Naive thymus-derived CD8-positive, alpha-beta T cell (primary cell): ENCODE results near the gene IQCB1. TPM values are rescaled to one million over a fixed set of nuclear protein-coding genes. Genes with fewer than 3 reads are reported as not detected.
"Not testable (repeated sequence)": the region's sequence is repeated elsewhere in the genome, so short reads cannot be mapped to it uniquely, and the experiment has no call there.

Experiments used
- ATAC-seq, 2 donors: fragments of 150-1000 bp; cut with Tn5 transposase in 1 of 2; sonication (Bioruptor Pico), chemical (Tn5 transposase) in 1 of 2; 1 replicate in 1 of 2; 2 replicates in 1 of 2; pipeline ENCODE4 v1.10.0; 2021; ENCODE audit warnings: mild to moderate bottlenecking in 2 of 2, moderate library complexity in 2 of 2
- POLR2A ChIA-PET: fragments of 350-600 bp; sonication (Branson Sonifier 250); formaldehyde crosslinking; loops from one replicate; lab custom pipeline; 2021; ENCODE audit warnings: antibody characterized with exemption; lab: Charles Lee
- DNase-seq, 10 donors: peaks; one replicate each; pipeline versions ENCODE4 v3.0.0 to v3.0.0-alpha.2; 2020 to 2022
- H3K27ac Mint-ChIP-seq, 10 donors: one replicate each; pipeline ENCODE4 v1.8.0; 2020 to 2022; ENCODE audit warnings: mild to moderate bottlenecking in 10 of 10, mixed read lengths in 10 of 10, moderate library complexity in 4 of 10, inconsistent platforms in 1 of 10
- H3K27me3 Mint-ChIP-seq, 5 donors: one replicate each; pipeline ENCODE4 v1.8.0; 2021 to 2022; ENCODE audit warnings: mixed read lengths in 5 of 5
- H3K36me3 Mint-ChIP-seq, 3 donors: one replicate each; pipeline ENCODE4 v1.8.0; 2020 to 2022; ENCODE audit warnings: mixed read lengths in 3 of 3, mild to moderate bottlenecking in 2 of 3, inconsistent platforms in 1 of 3
- H3K4me1 Mint-ChIP-seq, 4 donors: one replicate each; pipeline ENCODE4 v1.8.0; 2021 to 2022; ENCODE audit warnings: mixed read lengths in 4 of 4
- H3K4me3 Mint-ChIP-seq, 10 donors: one replicate each; pipeline ENCODE4 v1.8.0; 2020 to 2022; ENCODE audit warnings: mild to moderate bottlenecking in 10 of 10, mixed read lengths in 10 of 10, moderate library complexity in 6 of 10, inconsistent platforms in 1 of 10
- H3K9me3 Mint-ChIP-seq, 9 donors: one replicate each; pipeline ENCODE4 v1.8.0; 2020 to 2022; ENCODE audit warnings: mixed read lengths in 9 of 9, mild to moderate bottlenecking in 3 of 9, inconsistent platforms in 1 of 9, moderate library complexity in 1 of 9
- polyA plus RNA-seq, 3 donors: library from polyadenylated mRNA; unstranded; fragments of 300-500 nt; fragmentation: Illumina TruSeq; gene quantifications; one replicate each; pipeline ENCODE4 v1.2.3, GENCODE V29; 2021
- total RNA-seq, 8 experiments: library from RNA in 2 of 8; stranded (reverse) in 2 of 8; gene quantifications; one replicate each; pipeline ENCODE4 v1.2.3 and lab custom pipeline; 2021 to 2026

Gene IQCB1, protein sequence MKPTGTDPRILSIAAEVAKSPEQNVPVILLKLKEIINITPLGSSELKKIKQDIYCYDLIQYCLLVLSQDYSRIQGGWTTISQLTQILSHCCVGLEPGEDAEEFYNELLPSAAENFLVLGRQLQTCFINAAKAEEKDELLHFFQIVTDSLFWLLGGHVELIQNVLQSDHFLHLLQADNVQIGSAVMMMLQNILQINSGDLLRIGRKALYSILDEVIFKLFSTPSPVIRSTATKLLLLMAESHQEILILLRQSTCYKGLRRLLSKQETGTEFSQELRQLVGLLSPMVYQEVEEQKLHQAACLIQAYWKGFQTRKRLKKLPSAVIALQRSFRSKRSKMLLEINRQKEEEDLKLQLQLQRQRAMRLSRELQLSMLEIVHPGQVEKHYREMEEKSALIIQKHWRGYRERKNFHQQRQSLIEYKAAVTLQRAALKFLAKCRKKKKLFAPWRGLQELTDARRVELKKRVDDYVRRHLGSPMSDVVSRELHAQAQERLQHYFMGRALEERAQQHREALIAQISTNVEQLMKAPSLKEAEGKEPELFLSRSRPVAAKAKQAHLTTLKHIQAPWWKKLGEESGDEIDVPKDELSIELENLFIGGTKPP
- total RNA-seq (10 to 100 TPM; 32.1 to 34.8 TPM), polyA plus RNA-seq (10 to 100 TPM; 16.5 to 18.0 (median 17.3) TPM), total RNA-seq (lab: John Stamatoyannopoulos, UW) (42.3 to 69.7 (median 49.1) reads per million in 6 experiments)

DNA sequence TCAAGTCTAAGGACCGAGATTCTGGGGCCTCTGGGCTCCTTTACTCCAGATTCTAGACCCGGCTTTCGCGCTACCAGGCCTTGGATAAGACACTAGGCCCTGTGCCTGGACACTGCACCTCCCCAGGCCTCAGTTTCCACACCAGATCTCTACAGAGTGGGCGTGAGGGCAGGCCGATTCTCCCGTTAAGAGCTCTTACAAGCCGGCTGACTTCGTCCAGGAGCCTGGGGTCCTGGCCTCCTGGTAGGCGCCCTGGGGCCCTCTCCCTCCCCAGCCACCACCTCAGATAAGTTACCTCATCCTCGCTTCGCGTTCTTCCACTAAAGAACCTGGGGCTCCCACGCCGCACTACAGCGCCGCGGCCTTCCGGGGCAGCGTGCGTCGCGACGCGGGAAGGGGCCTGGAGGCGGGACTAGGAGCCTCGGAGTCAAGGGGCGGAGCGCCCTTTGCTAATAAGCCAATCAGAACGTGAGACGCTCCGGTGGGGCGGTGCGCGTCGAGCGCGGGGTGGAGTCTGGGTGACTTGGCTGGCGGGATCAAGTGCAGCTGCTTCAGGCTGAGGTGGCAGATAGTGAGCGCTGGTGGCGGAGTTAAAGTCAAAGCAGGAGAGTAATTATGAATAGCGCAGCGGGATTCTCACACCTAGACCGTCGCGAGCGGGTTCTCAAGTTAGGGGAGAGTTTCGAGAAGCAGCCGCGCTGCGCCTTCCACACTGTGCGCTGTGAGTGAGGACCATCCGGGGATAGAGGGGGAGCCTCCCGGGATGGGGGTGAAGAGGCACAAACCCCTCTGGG lies at the start of gene IQCB1, which contains the start of gene EAF2:
Gene IQCB1 (minus strand): TSS at position 390 of the 794 bp plus-strand sequence. CDS start 6,100 bp downstream, outside the sequence.
Gene EAF2 (plus strand): TSS at position 539 of the 794 bp plus-strand sequence. CDS start 77 bp downstream, at position 616.
- H3K4me3 Mint-ChIP-seq: peak within 1 kb of the TSS; percentile 89 to 98 (median 96)
- ATAC-seq (peak; percentile 95 to 96), DNase-seq (peak; percentile 88 to 98 (median 95))
- H3K27ac Mint-ChIP-seq: peak within 1 kb of the TSS; percentile 82 to 97 (median 94)
- POLR2A ChIA-PET: interaction anchor here (0.6 to 1.7 kb wide), 4 partner anchors 9 to 549 kb away, joined by 3 to 8 read pairs (median 4); partner anchors contain the start of genes FAM162A, HCLS1 and MIX23
- peaks cover 23 to 75% (median 51%) of the 10 kb centered on the region in 4 donors for H3K4me1 Mint-ChIP-seq
- peaks cover 0 to 26% (median 10%) of the 10 kb centered on the region in 3 donors for H3K36me3 Mint-ChIP-seq
- H3K9me3 Mint-ChIP-seq: no peaks in the 10 kb centered on the region
- no peaks in the 10 kb centered on the region for H3K27me3 Mint-ChIP-seq

- H3K4me3 Mint-ChIP-seq: no peak overlapping the region
- H3K9me3 Mint-ChIP-seq: no peaks in the 10 kb centered on the region
- H3K36me3 Mint-ChIP-seq: peaks cover 0 to 8% (median 3%) of the 10 kb centered on the region in 3 donors
- H3K27me3 Mint-ChIP-seq: no peaks in the 10 kb centered on the region
- ATAC-seq (no peak), DNase-seq (no peak)
- no peaks in the 10 kb centered on the region for H3K4me1 Mint-ChIP-seq
- H3K27ac Mint-ChIP-seq: no peak overlapping the region
- POLR2A ChIA-PET: no interaction called here
Measured at GRCh38 chr3:121883507-121883906, 48.6 kb upstream of the IQCB1 start.

DNA sequence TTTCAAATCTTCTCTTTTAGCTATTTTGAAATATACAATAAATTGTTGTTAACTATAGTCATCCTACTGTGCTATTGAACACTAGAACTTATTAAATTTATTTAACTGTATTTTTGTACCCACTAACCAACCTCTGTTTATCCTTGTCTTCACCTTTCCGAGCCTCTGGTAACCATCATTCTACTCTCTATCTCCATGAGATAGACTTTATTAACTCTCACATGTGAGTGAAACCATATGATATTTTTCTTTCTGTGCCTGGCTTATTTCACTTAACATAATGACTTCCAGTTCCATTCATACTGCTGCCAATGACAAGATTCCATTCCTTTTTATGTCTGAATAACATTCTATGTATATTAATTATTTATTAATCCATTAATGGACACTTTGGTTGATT lies 43.6 kb upstream of the IQCB1 start:
- Mint-ChIP-seq H3K4me3 (no peak overlapping the region), H3K4me1 (no peaks in the 10 kb centered on the region), H3K36me3 (peaks cover 0 to 9% (median 3%) of the 10 kb centered on the region in 3 donors), H3K27ac (peak overlapping the region in 1 of 10 donors; percentile 82), H3K9me3 (no peaks in the 10 kb centered on the region), H3K27me3 (no peaks in the 10 kb centered on the region)
- DNase-seq (no peak), ATAC-seq (no peak)
- POLR2A ChIA-PET: no interaction called here

GRCh38 chr3:121871430-121871829 lies 36.6 kb upstream of the IQCB1 start:
- POLR2A ChIA-PET: no interaction called here
- Mint-ChIP-seq H3K9me3 (no peaks in the 10 kb centered on the region), H3K27me3 (no peaks in the 10 kb centered on the region), H3K4me3 (no peak overlapping the region), H3K36me3 (peaks cover 11 to 13% (median 12%) of the 10 kb centered on the region in 3 donors), H3K27ac (no peak overlapping the region), H3K4me1 (peaks cover 0 to 18% (median 0%) of the 10 kb centered on the region in 4 donors)
- ATAC-seq: no peak
- no peak for DNase-seq

DNA sequence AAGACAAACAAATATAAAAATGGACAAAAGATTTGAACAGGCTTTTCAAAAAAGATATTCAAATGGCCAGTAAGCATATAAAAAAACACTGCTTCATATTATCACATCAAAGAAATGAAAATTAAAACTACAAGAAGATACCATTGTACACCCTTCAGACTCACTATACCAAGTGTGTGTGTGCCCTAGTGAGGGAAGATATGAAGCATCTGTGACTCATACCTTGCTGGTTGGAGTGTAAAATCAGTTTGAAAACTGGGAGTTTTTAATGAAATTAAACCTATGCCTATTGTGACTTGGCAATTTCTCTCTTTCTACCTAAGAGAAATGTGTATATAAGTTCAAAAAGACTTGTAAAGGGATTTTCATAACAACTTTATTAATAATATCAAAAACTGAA lies 35.9 kb upstream of the IQCB1 start:
- H3K27me3 Mint-ChIP-seq: no peaks in the 10 kb centered on the region
- H3K4me3 Mint-ChIP-seq: no peak overlapping the region
- peaks cover 0 to 18% (median 0%) of the 10 kb centered on the region in 4 donors for H3K4me1 Mint-ChIP-seq
- no peak for DNase-seq
- POLR2A ChIA-PET: no interaction called here
- no peaks in the 10 kb centered on the region for H3K9me3 Mint-ChIP-seq
- ATAC-seq: no peak
- H3K36me3 Mint-ChIP-seq: peaks cover 11 to 15% (median 13%) of the 10 kb centered on the region in 3 donors
- H3K27ac Mint-ChIP-seq: no peak overlapping the region

DNA sequence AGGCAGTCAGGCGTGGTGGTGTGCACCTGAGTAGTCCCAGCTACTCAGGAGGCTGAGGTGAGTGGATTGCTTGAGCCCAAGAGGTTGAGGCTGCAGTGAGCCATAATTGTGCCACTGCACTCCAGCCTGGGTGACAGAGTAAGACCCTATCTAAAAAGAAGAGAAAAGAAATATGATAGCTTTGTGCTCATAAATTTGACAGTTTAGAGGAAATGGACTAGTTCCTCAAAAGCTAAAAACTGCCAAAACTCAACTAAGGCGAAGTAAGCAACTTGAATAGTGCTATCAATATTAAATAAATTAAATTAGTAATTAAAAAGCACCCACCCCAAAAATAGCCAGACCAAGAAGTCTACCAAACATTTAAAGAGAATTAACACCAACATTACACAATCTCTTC lies 34.9 kb upstream of the IQCB1 start:
- POLR2A ChIA-PET: no interaction called here
- Mint-ChIP-seq H3K9me3 (no peaks in the 10 kb centered on the region), H3K27me3 (no peaks in the 10 kb centered on the region), H3K36me3 (peaks cover 11 to 15% (median 13%) of the 10 kb centered on the region in 3 donors), H3K27ac (no peak overlapping the region), H3K4me3 (no peak overlapping the region), H3K4me1 (peaks cover 0 to 18% (median 0%) of the 10 kb centered on the region in 4 donors)
- ATAC-seq (no peak), DNase-seq (no peak)

- Mint-ChIP-seq H3K4me1 (peaks cover 0 to 4% (median 0%) of the 10 kb centered on the region in 4 donors), H3K36me3 (peaks cover 13 to 45% (median 36%) of the 10 kb centered on the region in 3 donors), H3K27ac (no peak overlapping the region), H3K4me3 (no peak overlapping the region), H3K27me3 (no peaks in the 10 kb centered on the region), H3K9me3 (peaks cover 0 to 7% (median 0%) of the 10 kb centered on the region in 9 donors)
- ATAC-seq (no peak), DNase-seq (no peak)
- POLR2A ChIA-PET: no interaction called here
Measured at GRCh38 chr3:121863801-121864200, 28.9 kb upstream of the IQCB1 start.

DNA sequence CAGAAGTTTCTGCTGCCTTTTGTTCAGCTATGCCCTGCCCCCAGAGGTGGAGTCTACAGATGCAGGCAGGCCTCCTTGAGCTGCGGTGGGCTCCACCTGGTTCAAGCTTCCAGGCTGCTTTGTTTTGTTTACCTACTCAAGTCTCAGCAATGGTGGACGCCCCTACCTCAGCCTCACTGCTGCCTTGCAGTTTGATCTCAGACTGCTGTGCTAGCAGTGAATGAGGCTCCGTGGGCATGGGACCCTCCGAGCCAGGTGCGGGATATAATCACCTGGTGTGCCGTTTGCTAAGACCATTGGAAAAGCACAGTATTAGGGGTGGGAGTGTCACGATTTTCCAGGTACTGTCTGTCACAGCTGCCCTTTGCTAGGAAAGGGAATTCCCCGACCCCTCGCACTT lies 28.4 kb upstream of the IQCB1 start:
- POLR2A ChIA-PET, ATAC-seq, H3K9me3 Mint-ChIP-seq: not testable (repeated sequence)

DNA sequence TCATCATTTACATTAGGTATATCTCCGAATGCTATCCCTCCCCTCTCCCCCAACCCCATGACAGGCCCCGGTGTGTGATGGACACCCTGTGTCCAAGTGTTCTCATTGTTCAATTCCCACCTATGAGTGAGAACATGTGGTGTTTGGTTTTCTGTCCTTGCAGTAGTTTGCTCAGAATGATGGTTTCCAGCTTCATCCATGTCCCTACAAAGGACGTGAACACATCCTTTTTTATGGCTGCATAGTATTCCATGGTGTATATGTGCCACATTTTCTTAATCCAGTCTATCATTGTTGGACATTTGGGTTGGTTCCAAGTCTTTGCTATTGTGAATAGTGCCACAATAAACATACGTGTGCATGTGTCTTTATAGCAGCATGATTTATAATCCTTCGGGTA lies 22.9 kb upstream of the IQCB1 start:
- H3K4me1 Mint-ChIP-seq, DNase-seq, H3K4me3 Mint-ChIP-seq, ATAC-seq, H3K9me3 Mint-ChIP-seq, POLR2A ChIA-PET, H3K27ac Mint-ChIP-seq, H3K27me3 Mint-ChIP-seq: not testable (repeated sequence)
- H3K36me3 Mint-ChIP-seq: peaks cover 7 to 49% (median 46%) of the 10 kb centered on the region in 3 donors

More for the DNA sequence above, 28.4 kb upstream of the IQCB1 start:
- DNase-seq, H3K4me1 Mint-ChIP-seq, H3K27ac Mint-ChIP-seq, H3K27me3 Mint-ChIP-seq, H3K4me3 Mint-ChIP-seq: not testable (repeated sequence)
- peaks cover 11 to 50% (median 39%) of the 10 kb centered on the region in 3 donors for H3K36me3 Mint-ChIP-seq

DNA sequence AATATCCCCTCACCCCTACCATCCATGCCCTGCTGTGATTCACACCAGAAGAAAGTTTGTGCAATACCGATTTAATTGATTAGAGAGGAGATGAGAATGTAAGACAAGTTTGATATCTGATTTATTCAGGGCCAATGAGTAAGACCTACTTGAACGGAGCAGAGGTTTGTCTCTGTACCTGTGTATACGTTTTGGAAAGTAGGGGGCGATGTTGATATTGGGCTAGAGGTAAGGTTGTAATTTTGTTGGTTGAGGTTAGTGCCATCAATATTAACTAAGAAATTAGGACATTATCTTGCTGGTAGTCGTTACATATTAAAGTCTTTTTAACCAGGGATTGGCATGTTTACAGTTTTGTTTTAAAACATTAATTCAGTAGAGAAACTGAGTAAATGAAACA lies 20.7 kb upstream of the IQCB1 start:
- ATAC-seq: no peak
- Mint-ChIP-seq H3K36me3 (peaks cover 0 to 41% (median 27%) of the 10 kb centered on the region in 3 donors), H3K4me1 (peaks cover 0 to 4% (median under 1%) of the 10 kb centered on the region in 4 donors), H3K4me3 (no peak overlapping the region), H3K27me3 (no peaks in the 10 kb centered on the region), H3K27ac (no peak overlapping the region), H3K9me3 (peaks cover 0 to 3% (median 0%) of the 10 kb centered on the region in 9 donors)
- POLR2A ChIA-PET: no interaction called here
- DNase-seq: no peak

- Mint-ChIP-seq H3K27ac (no peak overlapping the region), H3K4me3 (no peak overlapping the region), H3K4me1 (peaks cover 0 to 1% (median under 1%) of the 10 kb centered on the region in 4 donors), H3K9me3 (peaks cover 0 to 3% (median 0%) of the 10 kb centered on the region in 9 donors), H3K36me3 (peaks cover 0 to 13% (median 9%) of the 10 kb centered on the region in 3 donors), H3K27me3 (no peaks in the 10 kb centered on the region)
- POLR2A ChIA-PET: no interaction called here
- ATAC-seq (no peak), DNase-seq (no peak)
Measured at GRCh38 chr3:121852256-121852655, 17.4 kb upstream of the IQCB1 start.

DNA sequence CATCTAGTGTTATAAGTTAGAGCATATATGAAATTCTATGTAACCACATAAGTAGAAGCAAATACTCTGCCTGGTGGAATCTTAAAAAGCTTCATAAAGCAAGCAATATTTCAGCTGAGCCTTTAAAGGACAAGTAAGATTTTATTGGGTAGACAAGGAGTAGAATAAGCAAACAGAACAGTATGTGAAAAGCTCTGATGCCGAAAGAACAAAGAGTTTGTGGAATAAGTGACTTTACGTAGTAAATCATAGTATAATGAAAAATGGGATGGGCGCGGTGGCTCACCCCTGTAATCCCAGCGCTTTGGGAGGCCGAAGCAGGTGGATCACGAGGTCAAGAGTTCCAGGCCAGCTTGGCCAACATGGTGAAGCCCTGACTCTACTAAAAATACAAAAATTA lies 10.0 kb upstream of the IQCB1 start:
- DNase-seq: no peak
- Mint-ChIP-seq H3K9me3 (no peaks in the 10 kb centered on the region), H3K27me3 (no peaks in the 10 kb centered on the region), H3K36me3 (peaks cover 0 to 16% (median 3%) of the 10 kb centered on the region in 3 donors), H3K4me3 (no peak overlapping the region), H3K27ac (no peak overlapping the region), H3K4me1 (peaks cover 0 to 5% (median 0%) of the 10 kb centered on the region in 4 donors)
- ATAC-seq: no peak
- POLR2A ChIA-PET: no interaction called here
